Smooth muscle cell (in vitro differentiated cells): ENCODE data around the gene SLC8B1. TPM values are rescaled to one million over a fixed set of nuclear protein-coding genes. Genes with fewer than 3 reads are reported as not detected.

ENCODE experiments used
- DNase-seq: peaks from one replicate; lab custom pipeline; 2025; ENCODE audit not compliant: unreplicated experiment; lab: John Stamatoyannopoulos, UW
- H2AFZ ChIP-seq: fragments of 200-600 bp; sonication (generic); 2 replicates; pipeline ENCODE4 v1.6.0; 2016; ENCODE audit warnings: antibody characterized with exemption, low read depth, mild to moderate bottlenecking
- H3F3A ChIP-seq: fragments of 200-600 bp; sonication (generic); 2 replicates; pipeline ENCODE4 v1.6.0; 2017; ENCODE audit warnings: antibody characterized with exemption, low read depth
- H3K27ac ChIP-seq: fragments of 200-600 bp; sonication (generic); 2 replicates; pipeline ENCODE4 v1.5.1; 2016; ENCODE audit warnings: low read depth, mild to moderate bottlenecking
- H3K27me3 ChIP-seq: fragments of 200-600 bp; sonication (generic); 2 replicates; pipeline ENCODE4 v1.6.1; 2016; ENCODE audit warnings: low read depth, mild to moderate bottlenecking
- H3K36me3 ChIP-seq: fragments of 200-600 bp; sonication (generic); 2 replicates; pipeline ENCODE4 v1.5.1; 2016; ENCODE audit warnings: low read depth
- H3K4me1 ChIP-seq: fragments of 200-600 bp; sonication (generic); 2 replicates; pipeline ENCODE4 v1.5.1; 2016; ENCODE audit warnings: low read depth
- H3K4me2 ChIP-seq: fragments of 200-600 bp; sonication (generic); 2 replicates; pipeline ENCODE4 v1.6.0; 2016; ENCODE audit warnings: mild to moderate bottlenecking
- H3K4me3 ChIP-seq: fragments of 200-600 bp; sonication (generic); 2 replicates; pipeline ENCODE4 v1.5.1; 2016; ENCODE audit warnings: mild to moderate bottlenecking
- H3K79me2 ChIP-seq: fragments of 200-600 bp; sonication (generic); 2 replicates; pipeline ENCODE4 v1.6.0; 2016; ENCODE audit warnings: low read depth, mild to moderate bottlenecking
- H3K9ac ChIP-seq: fragments of 200-600 bp; sonication (generic); 2 replicates; pipeline ENCODE4 v1.6.0; 2016; ENCODE audit warnings: low read depth
- H3K9me3 ChIP-seq: fragments of 200-600 bp; sonication (generic); replicated peaks from 2 replicates; pipeline ENCODE4 v1.5.1; 2016; ENCODE audit warnings: low read depth
- H4K20me1 ChIP-seq: fragments of 200-600 bp; sonication (generic); 2 replicates; pipeline ENCODE4 v1.6.0; 2016; ENCODE audit warnings: low read depth
- WGBS: methylation state at CpG from one replicate; pipeline ENCODE4 v1.1.7; 2016; ENCODE audit warnings: low lambda C conversion rate; 5-methylcytosine and 5-hydroxymethylcytosine counted together
- polyA plus RNA-seq: library from polyadenylated mRNA; unstranded; fragments of >200 nt; fragmentation: Nextera tagmentation; extraction: Ambion mirVana; gene quantifications from 2 replicates; pipeline ENCODE4 v1.2.1, GENCODE V29; 2016
- total RNA-seq: library from RNA; depleted of rRNA; stranded (reverse); fragments of >200 nt; gene quantifications from 2 replicates; pipeline ENCODE4 v1.2.3, GENCODE V29; 2014
- TF ChIP-seq, protein P1 (sequence below): fragments of 200-600 bp; sonication (generic); IDR thresholded peaks from 2 replicates; pipeline ENCODE4 v1.5.1; 2017; ENCODE audit warnings: borderline replicate concordance, mild to moderate bottlenecking, antibody characterized with exemption; ENCODE audit not compliant: insufficient read depth, poor library complexity, severe bottlenecking

The SLC8B1 gene
- total and polyA plus RNA-seq, 2 experiments from 2014 or later = 11.8 to 14.3 TPM

DNA sequence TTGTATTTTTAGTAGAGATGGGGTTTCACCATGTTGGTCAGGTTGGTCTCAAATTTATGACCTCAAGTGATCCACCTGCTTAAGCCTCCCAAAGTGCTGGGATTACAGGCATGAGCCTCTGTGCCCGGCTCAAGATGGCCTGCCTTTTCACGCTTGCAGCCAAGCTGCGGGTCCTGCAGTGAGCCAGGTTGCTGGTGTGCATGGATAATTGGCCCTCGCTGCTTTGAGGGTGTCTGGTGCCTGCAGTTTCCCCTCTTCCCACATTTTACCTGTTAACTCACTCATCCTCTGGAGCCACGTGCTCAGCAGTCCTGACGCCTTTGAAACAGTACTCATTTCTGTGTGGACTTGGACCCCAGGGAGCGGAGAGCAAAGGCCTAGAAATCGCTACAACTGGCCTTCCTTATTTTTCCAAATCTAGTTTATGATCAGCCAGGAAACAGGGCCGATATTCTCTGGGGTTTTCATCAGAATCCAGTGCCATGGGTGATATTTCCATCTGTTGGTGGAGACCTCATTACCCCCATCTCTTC, 71.4 kb downstream of the SLC8B1 start:
- WGBS = 96% methylated on average over 9 of the region's 9 CpGs

DNA sequence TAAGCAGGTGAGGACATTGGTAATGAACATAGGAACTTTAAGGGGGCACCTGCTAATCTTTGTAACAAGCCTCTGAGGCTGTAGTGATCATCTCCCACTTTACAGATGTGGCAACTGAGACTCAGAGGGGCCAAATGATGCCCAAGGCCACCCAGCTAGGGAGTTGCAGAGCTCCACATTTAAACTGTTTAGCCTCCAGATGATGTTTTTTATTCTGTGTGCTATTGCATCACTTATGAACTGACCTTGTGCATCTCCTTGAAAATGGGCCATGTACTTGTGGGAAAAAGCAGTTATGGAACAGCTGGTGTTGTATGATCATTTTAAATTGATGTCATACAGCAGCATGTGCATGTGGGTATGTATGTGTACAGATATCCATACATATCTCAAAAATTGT, 72.2 kb downstream of the SLC8B1 start:
- TF ChIP-seq, protein P1, sequence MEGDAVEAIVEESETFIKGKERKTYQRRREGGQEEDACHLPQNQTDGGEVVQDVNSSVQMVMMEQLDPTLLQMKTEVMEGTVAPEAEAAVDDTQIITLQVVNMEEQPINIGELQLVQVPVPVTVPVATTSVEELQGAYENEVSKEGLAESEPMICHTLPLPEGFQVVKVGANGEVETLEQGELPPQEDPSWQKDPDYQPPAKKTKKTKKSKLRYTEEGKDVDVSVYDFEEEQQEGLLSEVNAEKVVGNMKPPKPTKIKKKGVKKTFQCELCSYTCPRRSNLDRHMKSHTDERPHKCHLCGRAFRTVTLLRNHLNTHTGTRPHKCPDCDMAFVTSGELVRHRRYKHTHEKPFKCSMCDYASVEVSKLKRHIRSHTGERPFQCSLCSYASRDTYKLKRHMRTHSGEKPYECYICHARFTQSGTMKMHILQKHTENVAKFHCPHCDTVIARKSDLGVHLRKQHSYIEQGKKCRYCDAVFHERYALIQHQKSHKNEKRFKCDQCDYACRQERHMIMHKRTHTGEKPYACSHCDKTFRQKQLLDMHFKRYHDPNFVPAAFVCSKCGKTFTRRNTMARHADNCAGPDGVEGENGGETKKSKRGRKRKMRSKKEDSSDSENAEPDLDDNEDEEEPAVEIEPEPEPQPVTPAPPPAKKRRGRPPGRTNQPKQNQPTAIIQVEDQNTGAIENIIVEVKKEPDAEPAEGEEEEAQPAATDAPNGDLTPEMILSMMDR = no peak
- Histone ChIP-seq H3K4me1 (no peaks in the 10 kb centered on the region), H3K27me3 (no peaks in the 10 kb centered on the region), H2AFZ (no peak overlapping the region), H3K9me3 (no peaks in the 10 kb centered on the region), H3K4me3 (no peak overlapping the region), H3K4me2 (no peak overlapping the region), H3K36me3 (no peaks in the 10 kb centered on the region), H3K9ac (no peak overlapping the region), H3F3A (no peaks in the 10 kb centered on the region), H4K20me1 (no peaks in the 10 kb centered on the region), H3K27ac (no peak overlapping the region), H3K79me2 (no peaks in the 10 kb centered on the region)
- no peak for DNase-seq

More for the DNA sequence above, 71.4 kb downstream of the SLC8B1 start:
- Histone ChIP-seq H3F3A (no peaks in the 10 kb centered on the region), H3K27me3 (no peaks in the 10 kb centered on the region), H2AFZ (no peak overlapping the region), H3K4me3 (no peak overlapping the region), H3K4me1 (no peaks in the 10 kb centered on the region), H3K9ac (no peak overlapping the region), H4K20me1 (no peaks in the 10 kb centered on the region), H3K79me2 (no peaks in the 10 kb centered on the region), H3K9me3 (no peaks in the 10 kb centered on the region), H3K36me3 (no peaks in the 10 kb centered on the region), H3K27ac (no peak overlapping the region), H3K4me2 (no peak overlapping the region)
- TF ChIP-seq, protein P1 = no peak
- DNase-seq = no peak

DNA sequence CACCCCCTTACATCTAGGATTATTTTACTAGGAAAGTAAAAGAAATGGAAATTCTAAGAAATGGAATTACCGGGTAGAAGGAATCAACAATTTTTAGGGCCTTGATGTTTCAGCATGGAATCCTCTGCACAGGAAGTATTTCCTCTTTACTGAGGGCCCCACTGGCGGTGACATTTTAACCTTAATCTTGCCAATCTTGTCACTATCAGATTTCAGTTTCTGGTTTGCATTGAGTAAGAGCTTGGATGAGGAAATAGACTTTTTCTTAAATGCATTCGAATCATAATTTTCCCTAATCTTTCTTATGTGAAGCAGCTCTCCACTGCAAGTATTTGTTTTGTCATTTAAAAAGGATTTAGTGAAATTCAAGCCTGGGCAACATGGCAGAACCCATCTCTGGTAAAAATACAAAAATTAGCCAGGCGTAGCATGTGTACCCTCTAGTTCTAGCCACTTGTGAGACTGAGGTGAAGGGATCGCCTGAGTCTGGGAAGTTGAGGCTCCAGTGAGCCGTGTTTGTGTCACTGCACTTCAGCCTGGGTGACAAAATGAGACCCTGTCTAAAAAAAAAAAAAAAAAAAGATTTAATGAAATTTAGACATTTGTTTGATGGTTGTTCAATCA, 73.0 kb downstream of the SLC8B1 start:
- H3K4me3 ChIP-seq = no peak overlapping the region
- H3K27me3 ChIP-seq = no peaks in the 10 kb centered on the region
- WGBS = 93% methylated on average over 6 of the region's 6 CpGs
- H3K4me1 ChIP-seq = no peaks in the 10 kb centered on the region
- H3K4me2 ChIP-seq = no peak overlapping the region
- H4K20me1 ChIP-seq = no peaks in the 10 kb centered on the region
- H3K36me3 ChIP-seq = no peaks in the 10 kb centered on the region
- H3K9ac ChIP-seq = no peak overlapping the region
- no peaks in the 10 kb centered on the region for H3F3A ChIP-seq
- no peak overlapping the region for H3K27ac ChIP-seq
- H3K9me3 ChIP-seq = no peaks in the 10 kb centered on the region
- H3K79me2 ChIP-seq = no peaks in the 10 kb centered on the region
- H2AFZ ChIP-seq = no peak overlapping the region
- DNase-seq = no peak
- TF ChIP-seq, protein P1 = no peak
